ENCODE results near the gene LSM14B. TPM values are rescaled to one million over a fixed set of nuclear protein-coding genes. Genes with fewer than 3 reads are reported as not detected.
A peak's percentile ranks its signal among the peaks of the same experiment; 100 is the strongest.

The LSM14B gene
- total RNA-seq, 2 experiments from 2014 or later, result 34.5 to 35.7 TPM

DNA sequence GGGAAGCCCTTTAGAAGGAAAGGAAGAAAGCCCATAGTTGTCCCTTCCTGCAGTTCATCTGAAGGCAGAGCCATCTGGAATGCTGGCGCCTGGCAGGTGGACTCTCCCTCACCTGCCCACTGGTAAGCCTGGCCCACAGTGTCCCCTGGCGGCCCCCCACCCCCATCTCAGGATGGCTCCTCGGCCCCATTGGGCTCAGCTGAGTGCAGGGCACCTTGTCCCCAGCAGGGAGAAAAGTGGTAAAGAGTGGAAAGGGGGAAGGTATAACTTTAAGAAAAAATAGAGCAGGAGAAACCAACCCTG is 33.9 kb downstream of the LSM14B start:
- H3K36me3 ChIP-seq (ENCODE audit: insufficient read depth, low read length), result peaks cover 33% of the 10 kb centered on the region

GRCh38 chr20:62156592-62157386 is 34.5 kb downstream of the LSM14B start:
- Histone ChIP-seq H3K4me3 (ENCODE audit: low read length) (no peak overlapping the region), H3K27ac (ENCODE audit: low read depth in 1 of 2, low read length in 2 of 2) (no peak overlapping the region), H3K9me3 (ENCODE audit: control insufficient read depth in 1 of 2, insufficient read depth in 1 of 2, low read length in 2 of 2) (peaks cover 0 to 13% of the 10 kb centered on the region in 2 experiments), H3K36me3 (ENCODE audit: insufficient read depth, low read length) (peaks cover 39% of the 10 kb centered on the region), H3K4me1 (ENCODE audit: insufficient read depth, low read length) (peaks cover 23% of the 10 kb centered on the region), H3K27me3 (ENCODE audit: control insufficient read depth in 1 of 2, insufficient read depth in 2 of 2, low read length in 2 of 2) (no peaks in the 10 kb centered on the region)
- H3K4me1 Mint-ChIP-seq (ENCODE audit: low read depth), result peaks cover 22% of the 10 kb centered on the region
- CTCF ChIA-PET, result interaction anchor here (0.8 to 1.6 kb wide), 4 partner anchors 13 to 146 kb away, joined by 3 to 6 read pairs (median 4); partner anchors contain the start of genes PSMA7 and SS18L1
- ATAC-seq (ENCODE audit: poor library complexity), result peak; percentile 91
- POLR2A ChIA-PET, result interaction anchor here (0.8 kb wide), 1 partner anchor 14 kb away, joined by 3 read pairs; the partner anchor contains the start of gene PSMA7
- peak; percentile 61 for TF ChIP-seq CTCF (IDR thresholded peaks at IDR 0.05)
- H3K9me3 Mint-ChIP-seq, result no peaks in the 10 kb centered on the region
- intact Hi-C loops (cut with DNase I, micrococcal nuclease), result loop anchor here (1.0 to 5.0 kb wide), 3 partner anchors 129 to 146 kb away; no protein-coding TSS in a partner anchor
- no peak overlapping the region for H3K4me3 Mint-ChIP-seq
- H3K27me3 Mint-ChIP-seq, result no peaks in the 10 kb centered on the region
- no peak overlapping the region for H3K27ac Mint-ChIP-seq
- peaks cover 35% of the 10 kb centered on the region for H3K36me3 Mint-ChIP-seq (ENCODE audit: low read depth)
- peak; percentile 55 to 84 (median 66) for DNase-seq

More for the DNA sequence above, 33.9 kb downstream of the LSM14B start:
- CTCF ChIA-PET, result interaction anchor here (0.8 to 1.6 kb wide), 4 partner anchors 12 to 145 kb away, joined by 3 to 6 read pairs (median 4); partner anchors contain the start of genes PSMA7 and SS18L1
- Histone ChIP-seq H3K9me3 (ENCODE audit: control insufficient read depth in 1 of 2, insufficient read depth in 1 of 2, low read length in 2 of 2) (peaks cover 0 to 18% of the 10 kb centered on the region in 2 experiments), H3K4me1 (ENCODE audit: insufficient read depth, low read length) (peaks cover 23% of the 10 kb centered on the region), H3K27ac (ENCODE audit: low read depth in 1 of 2, low read length in 2 of 2) (no peak overlapping the region), H3K4me3 (ENCODE audit: low read length) (no peak overlapping the region), H3K27me3 (ENCODE audit: control insufficient read depth in 1 of 2, insufficient read depth in 2 of 2, low read length in 2 of 2) (no peaks in the 10 kb centered on the region)
- intact Hi-C loops (cut with DNase I, micrococcal nuclease), result loop anchor here in 1 of 2 experiments (5.0 kb wide), 1 partner anchor 129 kb away; no protein-coding TSS in a partner anchor
- H3K4me1 Mint-ChIP-seq (ENCODE audit: low read depth), result peaks cover 22% of the 10 kb centered on the region
- POLR2A ChIA-PET, result interaction anchor here (0.8 kb wide), 1 partner anchor 14 kb away, joined by 3 read pairs; the partner anchor contains the start of gene PSMA7
- peaks cover 34% of the 10 kb centered on the region for H3K36me3 Mint-ChIP-seq (ENCODE audit: low read depth)
- H3K4me3 Mint-ChIP-seq, result no peak overlapping the region
- H3K27me3 Mint-ChIP-seq, result no peaks in the 10 kb centered on the region
- H3K27ac Mint-ChIP-seq, result no peak overlapping the region
- DNase-seq (no peak), ATAC-seq (ENCODE audit: poor library complexity) (no peak)
- no peak for TF ChIP-seq CTCF (IDR thresholded peaks at IDR 0.05)
- H3K9me3 Mint-ChIP-seq, result no peaks in the 10 kb centered on the region

DNA sequence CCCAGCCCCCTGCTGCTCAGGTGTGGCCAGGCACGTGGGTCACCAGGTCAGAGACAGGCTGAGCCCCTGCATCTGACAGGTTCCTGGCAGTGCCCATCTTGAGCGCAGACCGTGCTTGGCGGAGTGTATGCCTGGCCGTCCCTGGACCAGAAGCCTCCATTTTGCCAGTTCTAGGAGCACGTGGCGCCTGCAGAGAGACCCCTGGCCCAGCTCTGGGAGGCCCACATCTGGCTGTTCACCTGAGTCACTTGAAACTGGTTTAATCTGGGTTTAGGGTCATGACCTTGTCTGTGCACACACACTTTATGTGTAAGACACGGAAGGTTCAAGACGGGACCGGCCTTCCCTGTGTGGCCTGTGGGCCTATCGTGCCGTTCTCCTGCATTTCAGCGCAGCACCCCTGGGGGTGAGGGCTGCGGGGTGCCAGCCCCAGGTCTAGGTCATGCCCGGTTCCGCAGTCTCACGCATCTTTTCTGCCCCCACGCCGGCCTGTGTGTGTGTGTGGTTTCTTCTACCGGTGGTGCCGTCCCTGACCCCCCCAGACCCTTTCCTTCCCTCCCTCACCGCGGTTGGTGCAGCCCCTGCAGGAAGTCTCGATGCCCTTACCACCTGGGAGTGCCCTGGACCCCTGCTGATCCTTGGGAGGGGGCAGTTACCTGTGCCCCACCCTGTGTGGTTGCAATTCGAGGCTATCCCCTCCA is 35.3 kb downstream of the LSM14B start:
- ChIA-PET POLR2A (no interaction called here), CTCF (interaction anchor here (1.3 to 1.6 kb wide), 2 partner anchors 22 to 147 kb away, joined by 4 to 5 read pairs; no protein-coding TSS in a partner anchor)
- Histone ChIP-seq H3K27me3 (ENCODE audit: control insufficient read depth in 1 of 2, insufficient read depth in 2 of 2, low read length in 2 of 2) (no peaks in the 10 kb centered on the region), H3K36me3 (ENCODE audit: insufficient read depth, low read length) (peaks cover 40% of the 10 kb centered on the region), H3K9me3 (ENCODE audit: control insufficient read depth in 1 of 2, insufficient read depth in 1 of 2, low read length in 2 of 2) (peaks cover 0 to 7% of the 10 kb centered on the region in 2 experiments), H3K4me1 (ENCODE audit: insufficient read depth, low read length) (peaks cover 23% of the 10 kb centered on the region), H3K4me3 (ENCODE audit: low read length) (no peak overlapping the region), H3K27ac (ENCODE audit: low read depth in 1 of 2, low read length in 2 of 2) (no peak overlapping the region)
- no peak overlapping the region for H3K4me3 Mint-ChIP-seq
- H3K27me3 Mint-ChIP-seq, result no peaks in the 10 kb centered on the region
- H3K9me3 Mint-ChIP-seq, result no peaks in the 10 kb centered on the region
- intact Hi-C loops (cut with DNase I, micrococcal nuclease), result loop anchor here (1.0 to 5.0 kb wide), 3 partner anchors 130 to 147 kb away; no protein-coding TSS in a partner anchor
- H3K4me1 Mint-ChIP-seq (ENCODE audit: low read depth), result peaks cover 15% of the 10 kb centered on the region
- no peak for TF ChIP-seq CTCF (IDR thresholded peaks at IDR 0.05)
- ATAC-seq (ENCODE audit: poor library complexity), result no peak
- no peak overlapping the region for H3K27ac Mint-ChIP-seq
- peaks cover 34% of the 10 kb centered on the region for H3K36me3 Mint-ChIP-seq (ENCODE audit: low read depth)
- DNase-seq, result no peak
